HL-60 (cell line): ENCODE data around the gene LEPROT.
"Not testable (repeated sequence)": the region's sequence is repeated elsewhere in the genome, so short reads cannot be mapped to it uniquely, and the experiment has no call there.

Experiments used
- CTCF ChIP-seq: IDR thresholded peaks from one replicate; pipeline ENCODE4 v1.5.1; 2011; ENCODE audit warnings: low read length, control low read depth, inconsistent platforms; ENCODE audit not compliant: insufficient read depth
- REST ChIP-seq: IDR thresholded peaks from 2 replicates; pipeline ENCODE4 v1.6.1; 2012; ENCODE audit warnings: low read depth; ENCODE audit not compliant: insufficient replicate concordance

DNA sequence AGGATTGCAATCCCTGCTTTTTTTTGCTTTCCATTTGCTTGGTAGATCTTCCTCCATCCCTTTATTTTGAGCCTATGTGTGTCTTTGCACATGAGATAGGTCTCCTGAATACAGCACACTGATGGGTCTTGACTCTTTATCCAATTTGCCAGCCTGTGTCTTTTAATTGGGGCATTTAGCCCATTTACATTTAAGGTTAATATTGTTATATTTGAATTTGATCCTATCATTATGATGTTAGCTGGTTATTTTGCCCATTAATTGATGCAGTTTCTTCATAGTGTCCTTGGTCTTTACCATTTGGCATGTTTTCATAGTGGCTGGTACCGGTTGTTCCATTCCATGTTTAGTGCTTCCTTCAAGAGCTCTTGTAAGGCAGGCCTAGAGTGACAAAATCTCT lies 45.4 kb downstream of the LEPROT start:
- not testable (repeated sequence) for TF ChIP-seq CTCF, REST
